Measurements from ENCODE around the gene LRRC49. TPM values are rescaled to one million over a fixed set of nuclear protein-coding genes. Genes with fewer than 3 reads are reported as not detected.

Gene LRRC49, protein sequence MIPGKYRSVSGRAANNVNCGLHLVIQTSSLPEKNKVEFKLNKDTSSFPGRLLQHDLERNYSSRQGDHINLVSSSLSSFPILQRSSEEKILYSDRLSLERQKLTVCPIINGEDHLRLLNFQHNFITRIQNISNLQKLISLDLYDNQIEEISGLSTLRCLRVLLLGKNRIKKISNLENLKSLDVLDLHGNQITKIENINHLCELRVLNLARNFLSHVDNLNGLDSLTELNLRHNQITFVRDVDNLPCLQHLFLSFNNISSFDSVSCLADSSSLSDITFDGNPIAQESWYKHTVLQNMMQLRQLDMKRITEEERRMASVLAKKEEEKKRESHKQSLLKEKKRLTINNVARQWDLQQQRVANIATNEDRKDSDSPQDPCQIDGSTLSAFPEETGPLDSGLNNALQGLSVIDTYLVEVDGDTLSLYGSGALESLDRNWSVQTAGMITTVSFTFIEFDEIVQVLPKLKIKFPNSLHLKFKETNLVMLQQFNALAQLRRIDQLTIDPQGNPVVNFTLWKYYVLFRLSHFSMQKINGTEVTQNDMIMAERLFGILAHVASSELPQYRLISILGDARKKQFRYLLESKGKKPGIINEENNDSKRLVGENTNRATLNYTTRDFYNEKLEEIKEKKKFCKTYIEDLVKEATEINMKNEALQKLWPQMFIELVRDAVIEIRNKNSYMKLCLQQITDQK
- 133 TPM for total RNA-seq

DNA sequence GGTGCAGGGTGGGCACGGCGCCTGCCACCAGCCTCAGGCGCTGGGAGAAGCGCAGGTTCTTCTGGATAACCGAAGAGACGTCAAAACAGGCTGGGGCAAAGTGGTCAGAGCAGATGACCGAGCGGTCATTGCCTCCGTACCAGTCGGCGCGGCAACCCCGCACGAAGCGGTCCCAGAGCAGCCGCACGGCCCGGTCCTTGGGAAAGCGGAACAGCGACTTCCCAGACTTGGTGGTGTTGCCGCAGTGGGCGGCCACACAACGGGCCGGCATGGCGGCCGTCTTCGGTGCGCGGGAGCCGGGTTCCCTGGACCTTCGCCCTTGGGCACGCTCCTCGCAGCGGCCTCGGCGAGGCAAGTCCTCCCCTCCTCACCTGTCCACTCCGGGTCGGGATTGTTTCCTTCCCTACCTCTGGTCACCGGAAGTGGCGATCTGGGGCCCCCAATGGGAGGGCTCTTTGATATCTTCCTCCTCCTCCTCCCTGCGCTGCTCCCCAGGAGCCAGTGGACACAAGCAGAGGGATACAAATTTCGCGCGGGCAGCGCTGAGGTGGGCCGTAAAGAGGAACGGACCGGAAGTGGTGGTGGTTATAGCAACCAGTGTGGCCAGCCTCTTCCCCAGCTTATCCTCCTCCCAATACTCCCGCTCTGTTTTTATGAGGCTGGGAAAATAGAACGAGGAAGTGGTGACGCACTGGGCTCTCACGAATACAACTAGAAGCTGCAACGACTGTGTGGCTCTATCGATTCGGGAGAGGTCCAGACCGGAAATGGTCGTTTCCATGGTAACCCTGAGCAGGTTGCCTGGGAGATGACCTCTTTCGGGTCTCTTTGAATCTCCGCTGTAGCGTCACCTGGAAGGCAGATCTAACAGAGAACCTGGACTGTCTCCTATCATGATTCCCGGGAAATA lies at the start of gene LRRC49, which contains the start of gene THAP10:
Gene LRRC49 (plus strand): TSS at position 825 of the 910 bp plus-strand sequence. CDS start 69 bp downstream, at position 894.
Gene THAP10 (minus strand): TSS at position 432 of the 910 bp plus-strand sequence. CDS start 161 bp downstream, at position 271.

DNA sequence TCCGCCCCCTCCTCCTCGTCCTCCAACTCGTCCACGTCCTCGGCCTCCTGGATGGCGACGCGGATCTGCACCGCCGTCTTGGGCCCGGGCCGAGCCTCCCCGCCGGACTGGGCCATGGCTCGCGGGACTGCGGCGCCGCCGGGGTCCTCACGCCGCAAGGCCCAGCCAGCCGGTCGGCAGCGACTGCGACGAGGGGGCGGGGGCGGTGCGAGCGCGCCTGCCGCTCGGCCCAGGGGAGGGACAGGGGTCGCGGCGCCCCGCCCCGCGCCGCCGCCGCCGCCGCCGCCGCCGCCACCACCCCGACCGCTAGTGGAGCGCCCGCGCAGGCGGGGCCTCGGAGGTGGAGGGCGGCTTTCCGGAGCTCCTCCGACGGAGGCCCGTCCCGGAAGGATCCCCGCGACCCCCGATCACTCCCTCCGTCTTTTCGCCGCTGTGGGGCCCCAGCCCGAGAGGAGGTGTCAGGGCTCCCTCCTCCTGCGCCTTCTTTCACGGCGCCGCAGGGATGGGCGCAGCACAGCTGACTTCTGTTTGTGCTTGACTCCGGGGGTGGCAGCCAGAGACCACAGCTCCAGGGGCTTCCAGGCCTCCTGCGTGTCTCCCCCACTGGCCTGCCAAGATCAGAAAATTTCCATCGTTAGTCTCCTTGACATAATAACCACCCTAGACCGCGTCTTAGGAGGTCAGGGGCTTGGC lies 38.5 kb upstream of the LRRC49 start, which contains the start of gene LARP6:
Gene LARP6 (minus strand): TSS at position 185 of the 693 bp plus-strand sequence. CDS start 69 bp downstream, at position 116.

Other genes starting within 250 kb of the LRRC49 start
- gene UACA, start 129.3 kb upstream of the LRRC49 start, total RNA-seq = 22.4 TPM
- 11.3 TPM for gene LARP6, start 38.7 kb upstream of the LRRC49 start, total RNA-seq
- 6.0 TPM for gene THAP10, start 393 bp upstream of the LRRC49 start, total RNA-seq
- 4.6 TPM for gene THSD4, start 222.6 kb downstream of the LRRC49 start, total RNA-seq